Neural crest cell (in vitro differentiated cells): Measurements from ENCODE around the gene RBMY1E. TPM values are rescaled to one million over a fixed set of nuclear protein-coding genes. Genes with fewer than 3 reads are reported as not detected.
"Not testable (repeated sequence)": the region's sequence is repeated elsewhere in the genome, so short reads cannot be mapped to it uniquely, and the experiment has no call there.

Source experiments
- DNase-seq: peaks from one replicate; pipeline ENCODE4 v3.0.0; 2021; ENCODE audit warnings: low read depth, mixed read lengths, low spot score
- H3K27ac Mint-ChIP-seq: one replicate; pipeline ENCODE4 v1.8.0; 2021; ENCODE audit warnings: mild to moderate bottlenecking, mixed read lengths; ENCODE audit not compliant: unreplicated experiment
- H3K27me3 Mint-ChIP-seq: 2 replicates; pipeline ENCODE4 v1.8.0; 2021; ENCODE audit warnings: low read depth, mild to moderate bottlenecking, mixed read lengths
- H3K36me3 Mint-ChIP-seq: 2 replicates; pipeline ENCODE4 v1.8.0; 2021; ENCODE audit warnings: low read depth, mild to moderate bottlenecking, mixed read lengths
- H3K4me1 Mint-ChIP-seq: 2 replicates; pipeline ENCODE4 v1.8.0; 2021; ENCODE audit warnings: mixed read lengths
- H3K4me3 Mint-ChIP-seq: one replicate; pipeline ENCODE4 v1.8.0; 2021; ENCODE audit warnings: mild to moderate bottlenecking, mixed read lengths
- H3K9me3 Mint-ChIP-seq: 2 replicates; pipeline ENCODE4 v1.8.0; 2021; ENCODE audit warnings: mixed read lengths
- long read RNA-seq: library from polyadenylated mRNA; unstranded; transcript quantifications from one replicate; pipeline ENCODE4 v2.0.0, GENCODE V29; 2020
- total RNA-seq: library from RNA; stranded (reverse); gene quantifications from 2 replicates; pipeline ENCODE4 v1.2.1, GENCODE V29; 2021

Gene RBMY1E
- total RNA-seq: not detected in 2 replicates
- long read RNA-seq: 0 reads

DNA sequence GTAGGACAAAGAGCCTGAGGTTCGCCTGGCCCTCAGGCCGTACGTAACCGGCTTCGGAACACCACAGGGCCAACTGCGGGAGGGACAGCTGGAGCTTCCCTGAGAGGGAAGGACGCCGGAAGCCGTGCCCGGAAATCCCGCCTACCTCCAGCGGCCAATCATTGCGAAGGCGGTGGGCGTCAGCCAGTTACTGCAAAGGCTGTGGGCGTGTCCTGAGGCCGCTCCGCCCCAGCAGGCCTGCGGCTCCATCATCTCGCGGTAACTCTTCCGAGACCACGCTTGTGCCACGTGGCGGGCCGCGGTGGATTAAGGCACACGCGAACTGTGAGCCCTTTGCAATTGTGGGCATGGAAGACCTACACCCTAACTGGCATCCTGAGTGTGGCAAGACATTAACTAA, at the start of gene RBMY1E:
TSS of gene RBMY1E (minus strand) at position 101 of the 400 bp plus-strand sequence. CDS start 1,978 bp downstream, outside the sequence.
- not testable (repeated sequence) for H3K36me3 Mint-ChIP-seq, H3K4me3 Mint-ChIP-seq, H3K27ac Mint-ChIP-seq, DNase-seq, H3K27me3 Mint-ChIP-seq, H3K4me1 Mint-ChIP-seq, H3K9me3 Mint-ChIP-seq

DNA sequence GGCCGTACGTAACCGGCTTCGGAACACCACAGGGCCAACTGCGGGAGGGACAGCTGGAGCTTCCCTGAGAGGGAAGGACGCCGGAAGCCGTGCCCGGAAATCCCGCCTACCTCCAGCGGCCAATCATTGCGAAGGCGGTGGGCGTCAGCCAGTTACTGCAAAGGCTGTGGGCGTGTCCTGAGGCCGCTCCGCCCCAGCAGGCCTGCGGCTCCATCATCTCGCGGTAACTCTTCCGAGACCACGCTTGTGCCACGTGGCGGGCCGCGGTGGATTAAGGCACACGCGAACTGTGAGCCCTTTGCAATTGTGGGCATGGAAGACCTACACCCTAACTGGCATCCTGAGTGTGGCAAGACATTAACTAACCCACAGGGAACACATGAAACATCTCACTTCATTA, 23.4 kb downstream of the RBMY1E start, which contains the start of gene RBMY1D:
TSS of gene RBMY1D (minus strand) at position 101 of the 400 bp plus-strand sequence. CDS start 2,013 bp downstream, outside the sequence.
- not testable (repeated sequence) for H3K4me1 Mint-ChIP-seq, H3K36me3 Mint-ChIP-seq, H3K9me3 Mint-ChIP-seq, DNase-seq, H3K27ac Mint-ChIP-seq, H3K4me3 Mint-ChIP-seq, H3K27me3 Mint-ChIP-seq

DNA sequence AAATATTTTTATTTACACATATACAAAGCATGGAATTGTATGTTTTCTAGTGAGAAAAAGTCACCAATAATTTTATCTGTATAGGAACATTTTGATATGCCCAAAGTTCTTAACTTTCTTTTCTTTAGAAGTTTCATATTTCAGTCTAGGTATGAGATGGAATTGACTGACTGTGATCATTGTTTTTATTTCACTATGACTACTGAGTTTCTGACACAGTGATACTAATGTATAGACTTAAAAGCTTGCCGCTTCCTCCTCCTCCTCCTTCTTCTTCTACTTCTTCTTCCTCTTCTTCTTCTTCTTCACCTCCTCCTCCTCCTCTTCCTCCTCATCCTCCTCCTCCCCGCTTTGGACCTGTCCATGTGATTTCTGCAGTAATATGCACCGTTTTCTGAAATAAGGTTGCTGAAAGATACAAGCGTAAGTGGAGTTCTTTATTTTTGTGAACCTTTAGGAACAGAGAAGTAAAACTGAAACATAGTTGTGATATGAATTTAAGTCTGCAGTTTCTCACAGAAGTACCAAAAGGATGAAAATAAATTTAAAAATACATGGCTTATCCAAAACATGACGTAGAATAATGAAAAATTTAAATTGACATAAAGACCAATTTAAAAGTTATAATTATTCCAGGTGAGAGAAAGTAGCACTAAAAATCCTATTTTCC, 48.3 kb downstream of the RBMY1E start:
- not testable (repeated sequence) for DNase-seq, H3K9me3 Mint-ChIP-seq, H3K27me3 Mint-ChIP-seq, H3K36me3 Mint-ChIP-seq, H3K4me1 Mint-ChIP-seq, H3K27ac Mint-ChIP-seq, H3K4me3 Mint-ChIP-seq

Other genes with a start within 250 kb of the RBMY1E start
- gene RBMY1D, start 23.5 kb downstream of the RBMY1E start, total RNA-seq: not detected in 2 replicates